ENCODE measurements around the gene ABI1. TPM values are rescaled to one million over a fixed set of nuclear protein-coding genes. Genes with fewer than 3 reads are reported as not detected.

ABI1 gene
- polyA plus RNA-seq, 2 of the 4 experiments (the other 2 are of a cell fraction), result 35.8 to 67.6 TPM

DNA sequence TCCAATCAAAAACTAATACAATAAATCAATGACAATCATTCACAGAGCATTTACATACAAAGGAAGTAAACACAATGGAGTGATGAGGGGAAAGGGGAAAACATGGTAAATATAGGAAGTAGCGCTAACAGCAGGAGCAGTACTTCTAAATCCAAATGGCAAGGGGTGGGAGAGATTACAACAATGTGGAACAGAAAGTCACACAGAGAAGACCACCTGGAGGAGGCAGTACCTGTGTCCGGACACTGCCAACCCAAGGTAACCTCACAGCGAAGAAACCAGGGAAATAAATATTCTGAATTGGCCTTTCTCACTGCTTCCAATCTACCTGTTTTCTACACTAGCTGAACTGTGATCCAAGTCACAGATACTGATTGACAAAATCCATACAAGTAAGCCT is 58.2 kb downstream of the ABI1 start:
- DNase-seq (ENCODE audit: low read depth in 1 of 2, low spot score in 1 of 2) (no peak), ATAC-seq (no peak), FAIRE-seq (no peak)
- H3K4me2 ChIP-seq, result no peak overlapping the region
- ChIA-PET CTCF (no interaction called here), POLR2A (no interaction called here)
- TF ChIP-seq ZSCAN20 (CRISPR knock-in tag; IDR thresholded peaks at IDR 0.05), result no peak
- no peak for TF ChIP-seq RAD21 (conservative IDR thresholded peaks at IDR 0.05 in 1 of 2, IDR thresholded peaks at IDR 0.05 in 1 of 2)
- TF ChIP-seq HOXA7 (CRISPR knock-in tag; IDR thresholded peaks at IDR 0.05), result no peak
- no peak for TF ChIP-seq FOSB (CRISPR knock-in tag; IDR thresholded peaks at IDR 0.05)
- TF ChIP-seq HEYL (CRISPR knock-in tag; IDR thresholded peaks at IDR 0.05), result no peak
- TF ChIP-seq CHD4 (IDR thresholded peaks at IDR 0.05; ENCODE audit: borderline replicate concordance), result no peak
- no peak for TF ChIP-seq MYC (IDR thresholded peaks at IDR 0.05; ENCODE audit: borderline replicate concordance, low read length)
- TF ChIP-seq HDAC2 (IDR thresholded peaks at IDR 0.05), result no peak
- no peak for TF ChIP-seq NPAS2 (CRISPR knock-in tag; IDR thresholded peaks at IDR 0.05; ENCODE audit: borderline replicate concordance)
- no peak for TF ChIP-seq JUN (IDR thresholded peaks at IDR 0.05)
- TF ChIP-seq MAFK (IDR thresholded peaks at IDR 0.05; ENCODE audit: partially characterized antibody), result no peak
- TF ChIP-seq ZNF302 (CRISPR knock-in tag; IDR thresholded peaks at IDR 0.05), result no peak
- no peak overlapping the region for H3K27ac ChIP-seq
- H3K9me3 ChIP-seq, result no peaks in the 10 kb centered on the region
- H3K4me3 ChIP-seq, result no peak overlapping the region
- WGBS (ENCODE audit: missing lambda C conversion rate), result 97% methylated on average over 3 of the region's 3 CpGs
- 0 out of 3 replicates have a peak, but pooled peaks cover 9% of the 10 kb centered on the region for H3K4me1 ChIP-seq

DNA sequence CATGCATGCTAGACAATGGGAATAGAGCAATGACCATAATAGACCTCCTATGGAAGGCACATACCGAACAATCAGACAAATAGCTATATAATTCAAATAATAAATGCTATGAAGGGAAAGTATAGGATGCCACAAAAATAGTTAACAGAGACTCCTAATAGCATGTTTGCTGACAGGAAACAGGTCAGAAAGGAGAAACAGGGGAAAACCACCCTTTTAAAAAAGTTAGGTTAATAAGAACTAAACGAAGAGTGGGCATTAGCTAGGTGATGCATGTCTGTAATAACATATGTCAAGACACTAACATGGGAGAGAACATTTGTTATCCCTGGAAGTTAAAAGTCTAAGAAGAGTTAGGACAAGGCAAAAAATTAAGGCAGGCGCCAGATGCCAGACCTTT is 58.9 kb downstream of the ABI1 start:
- FAIRE-seq (no peak), DNase-seq (ENCODE audit: low read depth in 1 of 2, low spot score in 1 of 2) (no peak), ATAC-seq (no peak)
- TF ChIP-seq TFCP2L1 (CRISPR knock-in tag; IDR thresholded peaks at IDR 0.05) (no peak), EP300 (IDR thresholded peaks at IDR 0.05) (no peak), HOXB5 (CRISPR knock-in tag; IDR thresholded peaks at IDR 0.05) (no peak), CEBPB (IDR thresholded peaks at IDR 0.05) (no peak), JUNB (IDR thresholded peaks at IDR 0.05) (no peak), ZNF302 (CRISPR knock-in tag; IDR thresholded peaks at IDR 0.05) (no peak), NPAS2 (CRISPR knock-in tag; IDR thresholded peaks at IDR 0.05; ENCODE audit: borderline replicate concordance) (no peak), RAD21 (conservative IDR thresholded peaks at IDR 0.05 in 1 of 2, IDR thresholded peaks at IDR 0.05 in 1 of 2) (no peak), MAFK (IDR thresholded peaks at IDR 0.05; ENCODE audit: partially characterized antibody) (no peak), ZC3H11A (IDR thresholded peaks at IDR 0.05) (no peak), KDM5A (IDR thresholded peaks at IDR 0.05) (no peak), RNF2 (IDR thresholded peaks at IDR 0.05; ENCODE audit: borderline replicate concordance, low read depth) (no peak), BHLHE40 (IDR thresholded peaks at IDR 0.05; ENCODE audit: low read depth, low read length) (no peak), CBX2 (IDR thresholded peaks at IDR 0.05; ENCODE audit: borderline replicate concordance, low read depth) (no peak)
- TF ChIP-seq, protein P1, sequence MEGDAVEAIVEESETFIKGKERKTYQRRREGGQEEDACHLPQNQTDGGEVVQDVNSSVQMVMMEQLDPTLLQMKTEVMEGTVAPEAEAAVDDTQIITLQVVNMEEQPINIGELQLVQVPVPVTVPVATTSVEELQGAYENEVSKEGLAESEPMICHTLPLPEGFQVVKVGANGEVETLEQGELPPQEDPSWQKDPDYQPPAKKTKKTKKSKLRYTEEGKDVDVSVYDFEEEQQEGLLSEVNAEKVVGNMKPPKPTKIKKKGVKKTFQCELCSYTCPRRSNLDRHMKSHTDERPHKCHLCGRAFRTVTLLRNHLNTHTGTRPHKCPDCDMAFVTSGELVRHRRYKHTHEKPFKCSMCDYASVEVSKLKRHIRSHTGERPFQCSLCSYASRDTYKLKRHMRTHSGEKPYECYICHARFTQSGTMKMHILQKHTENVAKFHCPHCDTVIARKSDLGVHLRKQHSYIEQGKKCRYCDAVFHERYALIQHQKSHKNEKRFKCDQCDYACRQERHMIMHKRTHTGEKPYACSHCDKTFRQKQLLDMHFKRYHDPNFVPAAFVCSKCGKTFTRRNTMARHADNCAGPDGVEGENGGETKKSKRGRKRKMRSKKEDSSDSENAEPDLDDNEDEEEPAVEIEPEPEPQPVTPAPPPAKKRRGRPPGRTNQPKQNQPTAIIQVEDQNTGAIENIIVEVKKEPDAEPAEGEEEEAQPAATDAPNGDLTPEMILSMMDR (IDR thresholded peaks at IDR 0.05), result no peak
- TF ChIP-seq, protein P2, sequence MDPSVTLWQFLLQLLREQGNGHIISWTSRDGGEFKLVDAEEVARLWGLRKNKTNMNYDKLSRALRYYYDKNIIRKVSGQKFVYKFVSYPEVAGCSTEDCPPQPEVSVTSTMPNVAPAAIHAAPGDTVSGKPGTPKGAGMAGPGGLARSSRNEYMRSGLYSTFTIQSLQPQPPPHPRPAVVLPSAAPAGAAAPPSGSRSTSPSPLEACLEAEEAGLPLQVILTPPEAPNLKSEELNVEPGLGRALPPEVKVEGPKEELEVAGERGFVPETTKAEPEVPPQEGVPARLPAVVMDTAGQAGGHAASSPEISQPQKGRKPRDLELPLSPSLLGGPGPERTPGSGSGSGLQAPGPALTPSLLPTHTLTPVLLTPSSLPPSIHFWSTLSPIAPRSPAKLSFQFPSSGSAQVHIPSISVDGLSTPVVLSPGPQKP (IDR thresholded peaks at IDR 0.05; ENCODE audit: low read depth, low read length), result no peak
- Histone ChIP-seq H3K9me3 (0 out of 3 replicates have a peak, but pooled peaks cover under 1% of the 10 kb centered on the region), H3K4me1 (0 out of 3 replicates have a peak, but pooled peaks cover 9% of the 10 kb centered on the region), H3K4me3 (no peak overlapping the region), H3K4me2 (no peak overlapping the region), H3K27ac (no peak overlapping the region)
- POLR2A ChIA-PET, result no interaction called here
- WGBS (ENCODE audit: missing lambda C conversion rate), result 91% methylated on average over 3 of the region's 3 CpGs
- CTCF ChIA-PET, result interaction anchor here (1.1 kb wide), 1 partner anchor 25 kb away, joined by 3 read pairs; no protein-coding TSS in a partner anchor

All from A549 (cell line).